Activated CD4-positive, CD25-positive, alpha-beta regulatory T cell treated with anti-CD3 and anti-CD28 coated beads, Interleukin-2, amount 50 U/mL, for 24 hours (primary cell): ENCODE data around the gene WDR93.

Source experiments
- ATAC-seq, 2 donors: fragments of 150-1000 bp; cut with Tn5 transposase; one replicate each; pipeline ENCODE4 v1.10.0; 2021; ENCODE audit warnings: mild to moderate bottlenecking in 1 of 2, moderate library complexity in 1 of 2

WDR93 gene

DNA sequence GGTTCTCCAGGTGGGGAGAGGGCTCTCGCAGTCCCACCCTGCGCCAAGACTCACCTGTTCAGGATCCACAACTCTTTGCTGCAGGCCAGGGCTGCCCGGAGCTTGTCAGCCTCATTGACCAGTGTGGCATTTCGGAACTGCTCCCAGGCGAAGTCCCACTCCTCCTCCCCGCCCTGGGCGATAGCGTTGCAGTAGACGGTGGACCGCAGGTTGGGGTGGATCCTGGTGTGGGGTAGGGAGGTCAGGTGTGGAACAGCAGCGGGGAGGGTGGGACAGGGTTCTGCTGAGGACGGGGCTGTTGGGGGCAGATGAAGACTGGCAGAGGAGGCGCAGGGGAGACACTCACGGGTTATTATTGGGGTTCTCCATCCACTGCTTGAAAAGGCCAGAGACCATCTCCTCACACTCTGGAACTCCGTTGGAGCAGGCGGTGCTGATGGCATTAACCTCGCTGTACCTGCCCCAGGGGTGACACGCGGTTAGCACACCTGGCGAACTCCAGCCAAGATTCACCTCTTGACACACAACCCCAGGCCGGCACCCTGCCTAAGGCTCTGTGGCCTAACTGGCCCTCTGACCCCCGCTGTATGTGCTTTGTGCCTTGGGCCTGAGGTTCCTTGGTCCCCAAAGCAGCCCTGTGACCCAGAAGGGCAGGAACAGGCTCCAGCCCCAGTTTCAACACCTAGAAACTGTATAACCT, 101.6 kb downstream of the WDR93 start:
- ATAC-seq, result no peak
